ENCODE measurements around the gene APBB2.
"Not testable (repeated sequence)": the region's sequence is repeated elsewhere in the genome, so short reads cannot be mapped to it uniquely, and the experiment has no call there.

Gene APBB2

GRCh38 chr4:41066049-41066448 lies 148.3 kb downstream of the APBB2 start:
- no peak for TF ChIP-seq POLR2A (IDR thresholded peaks at IDR 0.05; ENCODE audit: extremely low read depth, insufficient read length)
- no peak for TF ChIP-seq CTCF (IDR thresholded peaks at IDR 0.05; ENCODE audit: low read depth, low read length)
- TF ChIP-seq, protein P1, sequence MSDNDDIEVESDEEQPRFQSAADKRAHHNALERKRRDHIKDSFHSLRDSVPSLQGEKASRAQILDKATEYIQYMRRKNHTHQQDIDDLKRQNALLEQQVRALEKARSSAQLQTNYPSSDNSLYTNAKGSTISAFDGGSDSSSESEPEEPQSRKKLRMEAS (IDR thresholded peaks at IDR 0.05; ENCODE audit: low read depth, low read length) = no peak
- no peak for TF ChIP-seq MYC (IDR thresholded peaks at IDR 0.05; ENCODE audit: low read depth, low read length)
- DNase-seq (ENCODE audit: low read depth) = no peak
- no peak overlapping the region for H3K4me3 ChIP-seq (ENCODE audit: low read depth, low read length)

GRCh38 chr4:41065434-41066006 lies 148.8 kb downstream of the APBB2 start:
- TF ChIP-seq CTCF (IDR thresholded peaks at IDR 0.05; ENCODE audit: low read depth, low read length) = no peak
- TF ChIP-seq, protein P1 (IDR thresholded peaks at IDR 0.05; ENCODE audit: low read depth, low read length) = no peak
- no peak for TF ChIP-seq POLR2A (IDR thresholded peaks at IDR 0.05; ENCODE audit: extremely low read depth, insufficient read length)
- TF ChIP-seq MYC (IDR thresholded peaks at IDR 0.05; ENCODE audit: low read depth, low read length) = no peak
- no peak overlapping the region for H3K4me3 ChIP-seq (ENCODE audit: low read depth, low read length)
- no peak for DNase-seq (ENCODE audit: low read depth)

- TF ChIP-seq POLR2A (IDR thresholded peaks at IDR 0.05; ENCODE audit: extremely low read depth, insufficient read length) = no peak
- TF ChIP-seq, protein P1 (IDR thresholded peaks at IDR 0.05; ENCODE audit: low read depth, low read length) = no peak
- TF ChIP-seq CTCF (IDR thresholded peaks at IDR 0.05; ENCODE audit: low read depth, low read length) = no peak
- TF ChIP-seq MYC (IDR thresholded peaks at IDR 0.05; ENCODE audit: low read depth, low read length) = no peak
- DNase-seq (ENCODE audit: low read depth) = no peak
These were observed 149.4 kb downstream of the APBB2 start for GRCh38 chr4:41064953-41065352.

DNA sequence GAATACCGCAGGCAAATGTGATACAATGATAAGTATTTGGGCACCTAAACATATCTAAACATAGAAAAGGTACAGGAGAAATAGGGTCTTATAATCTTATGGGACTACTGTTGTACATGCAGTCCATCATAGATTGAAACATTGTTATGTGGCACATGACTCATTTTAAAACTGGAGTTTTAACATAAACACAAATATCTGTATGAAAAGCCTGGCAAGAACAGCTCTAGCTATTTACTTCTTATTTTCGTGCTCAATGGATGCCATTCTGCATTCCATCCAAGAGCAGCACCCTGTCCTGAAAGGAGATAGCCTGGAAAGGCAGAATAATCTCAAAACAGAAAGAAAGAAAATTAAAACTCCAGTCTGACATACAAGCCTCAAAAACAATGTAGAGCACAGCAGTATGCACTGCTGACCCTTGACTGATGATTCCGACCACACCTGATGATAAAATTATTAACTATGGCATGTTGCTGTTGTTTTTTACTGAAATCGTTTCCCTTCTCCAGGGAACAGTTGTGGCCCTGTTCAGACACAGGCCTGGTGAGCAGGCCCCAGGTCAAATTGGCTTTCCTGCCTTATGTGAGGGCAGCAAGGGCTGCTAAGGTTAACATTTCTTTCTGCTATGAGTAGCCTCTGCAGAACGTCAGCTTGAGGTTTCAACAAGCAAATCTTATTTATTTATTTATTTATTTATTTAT lies 152.7 kb downstream of the APBB2 start:
- DNase-seq (ENCODE audit: low read depth) = no peak
- TF ChIP-seq MYC (IDR thresholded peaks at IDR 0.05; ENCODE audit: low read depth, low read length) (no peak), POLR2A (IDR thresholded peaks at IDR 0.05; ENCODE audit: extremely low read depth, insufficient read length) (no peak), CTCF (IDR thresholded peaks at IDR 0.05; ENCODE audit: low read depth, low read length) (no peak)
- TF ChIP-seq, protein P1 (IDR thresholded peaks at IDR 0.05; ENCODE audit: low read depth, low read length) = no peak
- no peak overlapping the region for H3K4me3 ChIP-seq (ENCODE audit: low read depth, low read length)

More at GRCh38 chr4:41064953-41065352, 149.4 kb downstream of the APBB2 start:
- no peak overlapping the region for H3K4me3 ChIP-seq (ENCODE audit: low read depth, low read length)

- no peak overlapping the region for H3K4me3 ChIP-seq (ENCODE audit: low read depth, low read length)
- DNase-seq (ENCODE audit: low read depth) = no peak
- TF ChIP-seq CTCF (IDR thresholded peaks at IDR 0.05; ENCODE audit: low read depth, low read length) (no peak), MYC (IDR thresholded peaks at IDR 0.05; ENCODE audit: low read depth, low read length) (no peak), POLR2A (IDR thresholded peaks at IDR 0.05; ENCODE audit: extremely low read depth, insufficient read length) (no peak)
- TF ChIP-seq, protein P1 (IDR thresholded peaks at IDR 0.05; ENCODE audit: low read depth, low read length) = no peak
These were observed 153.7 kb downstream of the APBB2 start for GRCh38 chr4:41060352-41061334.

GRCh38 chr4:41059411-41059810 lies 154.9 kb downstream of the APBB2 start:
- not testable (repeated sequence) for DNase-seq (ENCODE audit: low read depth)

More at GRCh38 chr4:41059411-41059810, 154.9 kb downstream of the APBB2 start:
- H3K4me3 ChIP-seq (ENCODE audit: low read depth, low read length) = not testable (repeated sequence)

All from NB4 (cell line).